Measurements from ENCODE around the gene CIAO1.

GRCh38 chr2:96304606-96305005 is 38.6 kb downstream of the CIAO1 start:
- TF ChIP-seq SPI1 (IDR thresholded peaks at IDR 0.05; ENCODE audit: low read depth, low read length) (no peak), POLR2A (IDR thresholded peaks at IDR 0.05; ENCODE audit: low read depth, low read length) (no peak), POLR2AphosphoS5 (IDR thresholded peaks at IDR 0.05; ENCODE audit: low read depth, low read length) (no peak), TAF1 (IDR thresholded peaks at IDR 0.05; ENCODE audit: low read depth, low read length) (no peak), POU2F2 (IDR thresholded peaks at IDR 0.05; ENCODE audit: low read depth, low read length) (no peak), PAX5 (IDR thresholded peaks at IDR 0.05; ENCODE audit: insufficient read depth, low read length, severe bottlenecking) (no peak)
